Gastrocnemius medialis (tissue), 4 donors: ENCODE data around the gene CAPG. TPM values are rescaled to one million over a fixed set of nuclear protein-coding genes. Genes with fewer than 3 reads are reported as not detected.

Experiments used
- ATAC-seq, 2 donors: fragments of 150-250 bp; one replicate each; pipeline ENCODE4 v1.9.1; 2016
- DNase-seq, 2 donors: peaks; one replicate each; pipeline ENCODE4 v3.0.0-alpha.2; 2019
- H3K27ac ChIP-seq, 4 donors: fragments of 200-600 bp; sonication (generic); 1 replicate in 1 of 4; 2 replicates in 3 of 4; pipeline ENCODE4 v1.5.1; 2016 to 2018; ENCODE audit warnings: mild to moderate bottlenecking in 2 of 4, moderate library complexity in 1 of 4
- H3K27me3 ChIP-seq, 3 donors: fragments of 200-600 bp; sonication (generic) in 2 of 3; 1 replicate in 1 of 3; 2 replicates in 2 of 3; pipeline versions ENCODE4 v1.5.1 to v1.6.0; 2016 to 2019; ENCODE audit warnings: mild to moderate bottlenecking in 1 of 3, moderate library complexity in 1 of 3
- H3K36me3 ChIP-seq, 2 donors: fragments of 200-600 bp; sonication (generic) in 1 of 2; one replicate each; pipeline ENCODE4 v1.5.1; 2017 to 2018
- H3K4me1 ChIP-seq, 2 donors: fragments of 200-600 bp; sonication (generic) in 1 of 2; one replicate each; pipeline ENCODE4 v1.5.1; 2016 to 2017; ENCODE audit warnings: mild to moderate bottlenecking in 2 of 2
- H3K4me3 ChIP-seq, 4 donors: fragments of 200-600 bp; sonication (generic) in 3 of 4; 1 replicate in 1 of 4; 2 replicates in 3 of 4; pipeline ENCODE4 v1.5.1; 2016 to 2019; ENCODE audit warnings: mild to moderate bottlenecking in 2 of 4
- H3K9me3 ChIP-seq, 3 donors: fragments of 200-600 bp; sonication (generic) in 2 of 3; 1 replicate in 1 of 3; 2 replicates in 2 of 3; pipeline ENCODE4 v1.5.1; 2016 to 2019
- POLR2A ChIP-seq, 2 donors: fragments of 450-650 bp; IDR thresholded peaks; one replicate each; pipeline ENCODE4 v1.6.1; 2017; ENCODE audit warnings: antibody characterized with exemption in 2 of 2, mild to moderate bottlenecking in 2 of 2, moderate library complexity in 2 of 2
- in situ Hi-C, 4 donors: fragments of 200-750 bp; cut with MboI; loops; one replicate each; pipeline versions ENCODE4 v1.15.0 to v1.8.0; 2017; ENCODE audit warnings: low sequenced_read_pairs in 4 of 4
- intact Hi-C: fragments of 100-400 bp; cut with DNase I; formaldehyde crosslinking; loops from one replicate; pipeline ENCODE4 v1.15.1; 2023; ENCODE audit warnings: low total_unique reads
- total RNA-seq, 4 donors: library from RNA; depleted of rRNA; stranded (reverse); fragments of >200 nt; gene quantifications; one replicate each; pipeline versions ENCODE4 v1.1.0 to v1.2.3, GENCODE V29; 2016
- TF ChIP-seq, protein P1 (sequence below), 5 experiments: fragments of 450-650 bp in 3 of 5; fragments of 200-600 bp in 2 of 5; sonication (generic) in 2 of 5; IDR thresholded peaks in 4 of 5; conservative IDR thresholded peaks in 1 of 5; 1 replicate in 4 of 5; 2 replicates in 1 of 5; pipeline ENCODE4 v1.5.1; 2016 to 2019; ENCODE audit warnings: antibody characterized with exemption in 5 of 5, mild to moderate bottlenecking in 3 of 5, moderate library complexity in 3 of 5

The CAPG gene
- total RNA-seq, 4 donors from 2014 or later: 15.9 to 35.6 (median 23.1) TPM

DNA sequence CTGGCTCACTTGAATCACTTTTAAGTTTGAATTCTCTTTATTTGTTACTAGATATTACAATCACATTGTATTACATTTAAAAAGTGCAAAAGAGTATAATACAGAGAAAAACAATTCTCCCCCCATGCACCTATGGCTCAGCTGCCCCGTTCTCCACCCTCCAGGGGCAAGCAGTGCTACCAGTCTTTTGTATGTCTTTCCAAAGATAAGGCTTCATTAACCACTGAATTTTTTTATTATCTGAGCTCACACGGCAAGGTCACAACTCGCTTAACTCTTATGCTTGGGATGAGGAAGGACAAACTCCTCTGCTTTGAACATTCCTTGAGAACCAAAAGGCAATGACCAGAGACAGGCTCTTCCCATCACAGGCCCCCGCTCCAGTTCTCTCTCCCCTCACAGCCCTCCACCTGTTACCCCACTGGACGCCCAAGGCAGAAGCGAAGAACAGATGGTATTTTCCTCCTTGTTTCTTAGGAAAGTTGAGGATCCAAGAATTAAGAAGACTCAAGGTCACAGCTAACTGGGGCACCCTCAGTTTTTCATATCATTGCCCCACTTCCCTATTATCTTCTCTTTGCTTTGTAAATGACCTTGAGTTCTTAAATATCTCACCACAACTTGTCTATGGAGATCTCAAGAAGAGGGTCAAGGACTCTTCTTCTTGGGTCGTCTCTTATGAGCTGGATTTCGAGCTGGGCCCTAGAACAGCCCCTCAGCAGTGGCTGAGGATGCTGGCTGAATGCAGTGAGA is 38.5 kb upstream of the CAPG start:
- ATAC-seq (no peak), DNase-seq (no peak)
- Histone ChIP-seq H3K27ac (peak overlapping the region in 2 of 4 donors; percentile 41 to 42), H3K4me1 (peaks cover 0 to 14% of the 10 kb centered on the region in 2 donors), H3K4me3 (no peak overlapping the region), H3K27me3 (no peaks in the 10 kb centered on the region), H3K36me3 (no peaks in the 10 kb centered on the region), H3K9me3 (no peaks in the 10 kb centered on the region)
- in situ Hi-C loops (no loop called here), intact Hi-C loops (no loop called here)
- TF ChIP-seq, protein P1, sequence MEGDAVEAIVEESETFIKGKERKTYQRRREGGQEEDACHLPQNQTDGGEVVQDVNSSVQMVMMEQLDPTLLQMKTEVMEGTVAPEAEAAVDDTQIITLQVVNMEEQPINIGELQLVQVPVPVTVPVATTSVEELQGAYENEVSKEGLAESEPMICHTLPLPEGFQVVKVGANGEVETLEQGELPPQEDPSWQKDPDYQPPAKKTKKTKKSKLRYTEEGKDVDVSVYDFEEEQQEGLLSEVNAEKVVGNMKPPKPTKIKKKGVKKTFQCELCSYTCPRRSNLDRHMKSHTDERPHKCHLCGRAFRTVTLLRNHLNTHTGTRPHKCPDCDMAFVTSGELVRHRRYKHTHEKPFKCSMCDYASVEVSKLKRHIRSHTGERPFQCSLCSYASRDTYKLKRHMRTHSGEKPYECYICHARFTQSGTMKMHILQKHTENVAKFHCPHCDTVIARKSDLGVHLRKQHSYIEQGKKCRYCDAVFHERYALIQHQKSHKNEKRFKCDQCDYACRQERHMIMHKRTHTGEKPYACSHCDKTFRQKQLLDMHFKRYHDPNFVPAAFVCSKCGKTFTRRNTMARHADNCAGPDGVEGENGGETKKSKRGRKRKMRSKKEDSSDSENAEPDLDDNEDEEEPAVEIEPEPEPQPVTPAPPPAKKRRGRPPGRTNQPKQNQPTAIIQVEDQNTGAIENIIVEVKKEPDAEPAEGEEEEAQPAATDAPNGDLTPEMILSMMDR (IDR thresholded peaks at IDR 0.05 in 4 of 5, conservative IDR thresholded peaks at IDR 0.05 in 1 of 5): no peak
- no peak for TF ChIP-seq POLR2A (IDR thresholded peaks at IDR 0.05)

DNA sequence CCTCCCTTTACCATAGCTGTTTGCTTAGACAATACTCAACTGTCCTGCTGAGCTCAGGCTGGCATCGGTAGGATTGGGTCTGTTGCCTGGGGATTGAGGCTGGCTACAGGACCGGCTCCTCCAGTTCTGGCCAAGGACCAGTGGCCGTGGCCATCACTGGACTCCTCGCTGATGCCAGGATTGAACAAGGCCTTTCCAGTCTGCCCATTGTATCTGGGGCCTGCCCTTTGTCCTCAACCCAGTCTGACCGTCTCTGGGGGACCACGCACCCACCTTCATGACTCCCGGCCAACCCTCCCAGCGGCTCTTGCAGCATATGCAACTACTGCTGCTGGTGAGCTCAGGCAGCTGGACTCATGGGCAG is 37.0 kb upstream of the CAPG start:
- TF ChIP-seq, protein P1 (IDR thresholded peaks at IDR 0.05 in 4 of 5, conservative IDR thresholded peaks at IDR 0.05 in 1 of 5): no peak
- no peak for TF ChIP-seq POLR2A (IDR thresholded peaks at IDR 0.05)
- intact Hi-C loops (no loop called here), in situ Hi-C loops (no loop called here)
- DNase-seq (peak in 1 of 2 donors; percentile 27), ATAC-seq (no peak)
- Histone ChIP-seq H3K27me3 (no peaks in the 10 kb centered on the region), H3K9me3 (no peaks in the 10 kb centered on the region), H3K27ac (peak overlapping the region in 2 of 4 donors; percentile 60 to 73), H3K4me1 (peaks cover 0 to 14% of the 10 kb centered on the region in 2 donors), H3K36me3 (no peaks in the 10 kb centered on the region), H3K4me3 (no peak overlapping the region)

DNA sequence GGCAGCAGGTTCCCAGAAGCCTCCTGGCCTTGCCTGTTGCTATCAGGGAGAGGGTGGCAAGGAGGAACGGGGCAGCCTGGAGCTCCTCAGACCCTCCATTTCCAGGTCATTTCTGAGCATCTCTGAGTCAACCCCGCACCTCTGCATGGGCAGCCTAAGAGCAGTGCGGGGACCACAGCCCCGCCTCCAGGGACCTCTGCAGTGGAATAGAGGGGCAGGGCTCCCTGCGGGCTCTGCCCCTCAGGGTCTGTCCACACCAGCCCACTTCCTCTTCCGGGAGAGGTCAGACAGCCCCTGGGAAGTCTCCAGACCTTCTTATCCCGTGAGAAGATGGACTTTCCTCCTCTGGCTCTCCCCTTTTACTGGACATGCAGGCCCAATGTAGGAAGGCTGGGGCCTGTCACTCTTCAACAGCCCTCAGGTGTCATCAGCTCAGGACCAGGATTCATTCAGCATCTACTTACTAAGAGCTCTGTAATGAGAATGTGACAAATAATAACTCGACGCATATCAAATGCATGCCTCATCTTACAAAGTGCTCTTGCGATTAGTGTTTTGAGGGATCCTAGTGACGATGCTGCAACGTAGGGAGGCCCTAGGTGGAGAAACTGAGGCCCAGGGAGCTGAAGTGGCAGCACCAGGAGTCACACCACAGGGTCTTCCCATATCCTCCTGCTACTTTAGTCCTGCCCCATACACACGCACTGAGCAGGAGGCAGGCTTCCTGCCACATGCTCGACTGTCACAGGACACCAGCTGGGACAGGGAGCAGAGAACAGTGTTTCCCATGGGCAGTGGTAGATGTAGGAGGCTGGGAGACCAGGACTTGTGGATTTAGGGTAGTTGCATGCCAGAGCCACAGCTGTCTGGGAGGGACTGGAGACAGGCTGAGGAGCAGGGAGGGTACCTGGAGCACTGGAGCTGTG is 36.4 kb upstream of the CAPG start:
- H3K27me3 ChIP-seq: no peaks in the 10 kb centered on the region
- TF ChIP-seq POLR2A (IDR thresholded peaks at IDR 0.05): no peak
- TF ChIP-seq, protein P1 (IDR thresholded peaks at IDR 0.05 in 4 of 5, conservative IDR thresholded peaks at IDR 0.05 in 1 of 5): no peak
- no peak overlapping the region for H3K4me3 ChIP-seq
- DNase-seq (no peak), ATAC-seq (peak in 1 of 2 donors; percentile 50)
- no peaks in the 10 kb centered on the region for H3K9me3 ChIP-seq
- in situ Hi-C loops: no loop called here
- H3K4me1 ChIP-seq: peaks cover 0 to 14% of the 10 kb centered on the region in 2 donors
- no peaks in the 10 kb centered on the region for H3K36me3 ChIP-seq
- intact Hi-C loops: no loop called here
- peak overlapping the region; percentile 1 to 73 (median 50) for H3K27ac ChIP-seq

DNA sequence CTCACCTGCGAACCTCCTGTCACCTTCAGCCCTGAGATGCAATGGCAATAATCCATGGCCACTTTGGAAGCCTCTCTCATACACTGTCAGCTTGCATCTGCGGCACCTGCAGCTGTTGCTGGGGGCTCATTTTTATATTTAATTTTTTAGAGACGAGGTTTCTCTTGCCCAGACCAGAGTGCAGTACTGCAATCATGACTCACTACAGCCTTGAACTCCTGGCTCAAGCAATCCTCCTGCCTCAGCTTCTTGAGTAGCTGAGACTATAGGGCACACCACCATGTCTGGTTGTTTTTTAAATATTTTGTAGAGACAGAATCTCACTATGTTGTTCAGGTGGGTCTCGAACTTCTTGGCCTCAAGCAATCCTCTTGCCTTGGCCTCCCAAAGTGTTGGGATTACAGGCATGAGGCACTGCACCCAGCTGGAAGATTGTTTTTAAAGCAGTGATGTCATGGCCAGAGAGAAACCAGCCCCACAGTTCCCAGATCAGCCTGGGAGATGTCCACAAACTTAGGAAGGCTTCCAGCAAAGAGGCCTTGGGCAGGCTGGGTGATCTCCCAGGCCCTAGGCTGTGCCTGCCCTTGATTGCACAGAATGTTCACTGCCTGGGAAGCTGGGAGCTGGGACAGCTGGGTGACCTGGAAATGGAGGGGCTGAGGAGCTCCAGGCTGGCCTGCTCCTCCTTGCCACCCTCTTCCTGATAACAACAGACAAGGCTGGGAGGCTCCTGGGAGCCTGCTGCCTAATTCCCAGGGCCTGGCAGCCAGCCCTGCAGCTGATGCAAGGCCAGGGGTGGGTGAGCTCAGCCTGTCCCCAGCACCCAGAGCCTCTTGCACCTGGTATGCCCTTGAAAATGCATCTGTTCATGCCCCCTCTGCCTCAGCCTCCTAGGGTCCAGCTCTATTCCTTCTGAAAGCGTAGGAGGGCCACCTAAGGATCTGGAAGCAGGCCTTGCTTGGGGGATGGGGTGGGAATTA is 35.4 kb upstream of the CAPG start:
- no peaks in the 10 kb centered on the region for H3K36me3 ChIP-seq
- H3K4me3 ChIP-seq: no peak overlapping the region
- ATAC-seq (peak; percentile 20 to 45), DNase-seq (peak in 1 of 2 donors; percentile 62)
- in situ Hi-C loops (no loop called here), intact Hi-C loops (no loop called here)
- H3K9me3 ChIP-seq: no peaks in the 10 kb centered on the region
- peak overlapping the region; percentile 1 to 73 (median 50) for H3K27ac ChIP-seq
- H3K27me3 ChIP-seq: no peaks in the 10 kb centered on the region
- peaks cover 0 to 14% of the 10 kb centered on the region in 2 donors for H3K4me1 ChIP-seq
- TF ChIP-seq, protein P1 (IDR thresholded peaks at IDR 0.05 in 4 of 5, conservative IDR thresholded peaks at IDR 0.05 in 1 of 5): no peak
- TF ChIP-seq POLR2A (IDR thresholded peaks at IDR 0.05): peak in 1 of 2 donors; percentile 14
